NCI-H345 treated with DMSO at 0.1 percent for 48 hours (cell line): Measurements from ENCODE around the gene SLC24A3.

Experiments used
- DNase-seq: peaks from one replicate; lab custom pipeline; 2025; ENCODE audit not compliant: unreplicated experiment; lab: John Stamatoyannopoulos, UW

The SLC24A3 gene

GRCh38 chr20:19336631-19337030, 124.2 kb downstream of the SLC24A3 start:
- no peak for DNase-seq

GRCh38 chr20:19338380-19338779, 125.9 kb downstream of the SLC24A3 start:
- no peak for DNase-seq

- DNase-seq: no peak
Observed at GRCh38 chr20:19338960-19339359, 126.5 kb downstream of the SLC24A3 start.

GRCh38 chr20:19341348-19342053, 129.1 kb downstream of the SLC24A3 start:
- DNase-seq: no peak

GRCh38 chr20:19344341-19344740, 131.9 kb downstream of the SLC24A3 start:
- no peak for DNase-seq

GRCh38 chr20:19347943-19348456, 135.6 kb downstream of the SLC24A3 start:
- DNase-seq: no peak

- DNase-seq: no peak
Observed at GRCh38 chr20:19348582-19348981, 136.1 kb downstream of the SLC24A3 start.

- no peak for DNase-seq
Observed at GRCh38 chr20:19349879-19350278, 137.4 kb downstream of the SLC24A3 start.

GRCh38 chr20:19351542-19351941, 139.1 kb downstream of the SLC24A3 start:
- no peak for DNase-seq

GRCh38 chr20:19354950-19355349, 142.5 kb downstream of the SLC24A3 start:
- DNase-seq: no peak

- no peak for DNase-seq
Observed at GRCh38 chr20:19361790-19362189, 149.3 kb downstream of the SLC24A3 start.

- no peak for DNase-seq
Observed at GRCh38 chr20:19363476-19363875, 151.0 kb downstream of the SLC24A3 start.

GRCh38 chr20:19367591-19367990, 155.1 kb downstream of the SLC24A3 start:
- DNase-seq: no peak

GRCh38 chr20:19368351-19368750, 155.9 kb downstream of the SLC24A3 start:
- no peak for DNase-seq

- no peak for DNase-seq
Observed at GRCh38 chr20:19370076-19371075, 157.9 kb downstream of the SLC24A3 start.

- no peak for DNase-seq
Observed at GRCh38 chr20:19371112-19371511, 158.7 kb downstream of the SLC24A3 start.

GRCh38 chr20:19374216-19374615, 161.8 kb downstream of the SLC24A3 start:
- no peak for DNase-seq

- DNase-seq: no peak
Observed at GRCh38 chr20:19375395-19375794, 163.0 kb downstream of the SLC24A3 start.

- no peak for DNase-seq
Observed at GRCh38 chr20:19375801-19376200, 163.4 kb downstream of the SLC24A3 start.

- DNase-seq: no peak
Observed at GRCh38 chr20:19376451-19377229, 164.2 kb downstream of the SLC24A3 start.

GRCh38 chr20:19378058-19378457, 165.6 kb downstream of the SLC24A3 start:
- no peak for DNase-seq
